Nephron (organoid): ENCODE results near the gene GREM2.

Experiments
- H3K27ac Mint-ChIP-seq, 3 experiments: 2 replicates each; pipeline ENCODE4 v1.8.0; 2020; ENCODE audit warnings: mixed read lengths in 3 of 3, mild to moderate bottlenecking in 2 of 3, moderate library complexity in 1 of 3
- H3K27me3 Mint-ChIP-seq: 2 replicates; pipeline ENCODE4 v1.8.0; 2021; ENCODE audit warnings: low read depth, mild to moderate bottlenecking, moderate library complexity, mixed read lengths
- H3K36me3 Mint-ChIP-seq: 2 replicates; pipeline ENCODE4 v1.8.0; 2020; ENCODE audit warnings: low read depth, mixed read lengths
- H3K4me1 Mint-ChIP-seq: 2 replicates; pipeline ENCODE4 v1.8.0; 2020; ENCODE audit warnings: mixed read lengths
- H3K4me3 Mint-ChIP-seq, 3 experiments: 2 replicates each; pipeline ENCODE4 v1.8.0; 2020; ENCODE audit warnings: mild to moderate bottlenecking in 3 of 3, mixed read lengths in 3 of 3, moderate library complexity in 2 of 3
- H3K9me3 Mint-ChIP-seq: 2 replicates; pipeline ENCODE4 v1.8.0; 2020; ENCODE audit warnings: mixed read lengths
- CTCF ChIP-seq, 3 experiments: fragments of 200-600 bp; sonication (generic); IDR thresholded peaks; one replicate each; pipeline ENCODE4 v1.5.0; 2021; ENCODE audit warnings: antibody characterized with exemption in 3 of 3; ENCODE audit not compliant: unreplicated experiment in 3 of 3

Gene GREM2

GRCh38 chr1:240559781-240560180, 52.2 kb downstream of the GREM2 start:
- no peaks in the 10 kb centered on the region for H3K36me3 Mint-ChIP-seq
- H3K27ac Mint-ChIP-seq = no peak overlapping the region
- H3K9me3 Mint-ChIP-seq = no peaks in the 10 kb centered on the region
- H3K27me3 Mint-ChIP-seq = no peaks in the 10 kb centered on the region
- TF ChIP-seq CTCF (IDR thresholded peaks at IDR 0.05; ENCODE audit: unreplicated experiment in 3 of 3) = no peak
- peaks cover 11% of the 10 kb centered on the region for H3K4me1 Mint-ChIP-seq
- no peak overlapping the region for H3K4me3 Mint-ChIP-seq

GRCh38 chr1:240555524-240555923, 56.4 kb downstream of the GREM2 start:
- no peak for TF ChIP-seq CTCF (IDR thresholded peaks at IDR 0.05; ENCODE audit: unreplicated experiment in 3 of 3)
- Mint-ChIP-seq H3K27me3 (no peaks in the 10 kb centered on the region), H3K4me3 (no peak overlapping the region), H3K36me3 (no peaks in the 10 kb centered on the region), H3K4me1 (peaks cover 11% of the 10 kb centered on the region), H3K9me3 (no peaks in the 10 kb centered on the region), H3K27ac (no peak overlapping the region)

GRCh38 chr1:240553351-240553750, 58.6 kb downstream of the GREM2 start:
- TF ChIP-seq CTCF (IDR thresholded peaks at IDR 0.05; ENCODE audit: unreplicated experiment in 3 of 3) = no peak
- Mint-ChIP-seq H3K27me3 (no peaks in the 10 kb centered on the region), H3K9me3 (no peaks in the 10 kb centered on the region), H3K27ac (no peak overlapping the region), H3K4me3 (no peak overlapping the region), H3K4me1 (peaks cover 11% of the 10 kb centered on the region), H3K36me3 (no peaks in the 10 kb centered on the region)

GRCh38 chr1:240539769-240540414, 72.1 kb downstream of the GREM2 start:
- no peak overlapping the region for H3K27ac Mint-ChIP-seq
- H3K36me3 Mint-ChIP-seq = no peaks in the 10 kb centered on the region
- H3K4me3 Mint-ChIP-seq = no peak overlapping the region
- H3K4me1 Mint-ChIP-seq = no peaks in the 10 kb centered on the region
- peaks cover 5% of the 10 kb centered on the region for H3K27me3 Mint-ChIP-seq
- H3K9me3 Mint-ChIP-seq = peaks cover 2% of the 10 kb centered on the region
- no peak for TF ChIP-seq CTCF (IDR thresholded peaks at IDR 0.05; ENCODE audit: unreplicated experiment in 3 of 3)

- peaks cover 2% of the 10 kb centered on the region for H3K9me3 Mint-ChIP-seq
Observed at GRCh38 chr1:240538776-240539430, 73.1 kb downstream of the GREM2 start.

More at GRCh38 chr1:240538776-240539430, 73.1 kb downstream of the GREM2 start:
- Mint-ChIP-seq H3K27ac (no peak overlapping the region), H3K4me1 (no peaks in the 10 kb centered on the region), H3K4me3 (no peak overlapping the region), H3K36me3 (no peaks in the 10 kb centered on the region), H3K27me3 (peaks cover 5% of the 10 kb centered on the region)
- TF ChIP-seq CTCF (IDR thresholded peaks at IDR 0.05; ENCODE audit: unreplicated experiment in 3 of 3) = no peak
